GM23248 (cell line): ENCODE measurements around the gene UGT1A5.

Experiments used
- EZH2 ChIP-seq: fragments of 200-600 bp; sonication (generic); IDR thresholded peaks from 2 replicates; pipeline ENCODE4 v1.6.1; 2018; ENCODE audit warnings: antibody characterized with exemption, mild to moderate bottlenecking; ENCODE audit not compliant: insufficient read depth, poor library complexity, severe bottlenecking
- EZH2phosphoT487 ChIP-seq: fragments of 200-600 bp; sonication (generic); IDR thresholded peaks from 2 replicates; pipeline ENCODE4 v1.6.1; 2018; ENCODE audit warnings: antibody characterized with exemption, moderate library complexity, mild to moderate bottlenecking, low read depth; ENCODE audit not compliant: insufficient read depth

DNA sequence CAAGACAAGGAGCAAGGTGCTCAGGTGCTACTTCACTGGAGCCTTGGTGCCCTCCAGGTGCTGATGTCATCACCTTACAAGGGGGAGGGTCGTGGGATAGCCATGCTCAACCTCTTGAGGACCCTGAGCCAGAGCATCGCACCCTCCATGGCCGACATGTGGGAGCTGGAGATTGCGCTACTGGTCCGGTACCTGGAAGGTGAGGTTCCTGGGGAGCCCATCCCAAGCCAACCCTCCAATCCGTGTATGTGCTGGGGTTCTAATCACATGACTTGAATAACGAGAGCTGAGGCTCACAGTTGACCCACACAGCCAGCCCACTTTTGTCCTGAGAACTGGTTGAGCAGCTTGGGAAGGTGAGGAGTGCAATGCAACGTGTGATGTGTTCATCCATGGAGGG is 91.3 kb downstream of the UGT1A5 start:
- TF ChIP-seq EZH2 (no peak), EZH2phosphoT487 (no peak)
